WERI-Rb-1 (cell line): ENCODE data around the gene ARID1B.

ENCODE experiments used
- DNase-seq: peaks from one replicate; pipeline ENCODE4 v3.0.0-alpha.2; 2020
- H3K27ac ChIP-seq: fragments of 250-450 bp; sonication (Bioruptor Pico); 2 replicates; pipeline ENCODE4 v1.5.1; 2020; ENCODE audit warnings: mild to moderate bottlenecking, moderate library complexity
- H3K27me3 ChIP-seq: fragments of 250-450 bp; sonication (Bioruptor Pico); 2 replicates; pipeline ENCODE4 v1.5.1; 2021; ENCODE audit warnings: mild to moderate bottlenecking, low read depth, moderate library complexity; ENCODE audit not compliant: insufficient read depth, severe bottlenecking
- H3K36me3 ChIP-seq: fragments of 250-450 bp; sonication (Bioruptor Pico); 2 replicates; pipeline ENCODE4 v1.5.1; 2020; ENCODE audit warnings: mild to moderate bottlenecking, moderate library complexity
- H3K4me3 ChIP-seq: 2 replicates; pipeline ENCODE4 v1.5.1; 2011; ENCODE audit warnings: low read depth, mild to moderate bottlenecking, control low read depth, low read length
- H3K9me3 ChIP-seq: fragments of 250-450 bp; sonication (Bioruptor Pico); 2 replicates; pipeline ENCODE4 v1.5.1; 2021; ENCODE audit warnings: mild to moderate bottlenecking, moderate library complexity; ENCODE audit not compliant: severe bottlenecking
- TF ChIP-seq, protein P1 (sequence below): IDR thresholded peaks from 2 replicates; pipeline ENCODE4 v1.5.1; 2011; ENCODE audit warnings: low read depth, mild to moderate bottlenecking, control low read depth, inconsistent platforms, low read length

ARID1B gene

DNA sequence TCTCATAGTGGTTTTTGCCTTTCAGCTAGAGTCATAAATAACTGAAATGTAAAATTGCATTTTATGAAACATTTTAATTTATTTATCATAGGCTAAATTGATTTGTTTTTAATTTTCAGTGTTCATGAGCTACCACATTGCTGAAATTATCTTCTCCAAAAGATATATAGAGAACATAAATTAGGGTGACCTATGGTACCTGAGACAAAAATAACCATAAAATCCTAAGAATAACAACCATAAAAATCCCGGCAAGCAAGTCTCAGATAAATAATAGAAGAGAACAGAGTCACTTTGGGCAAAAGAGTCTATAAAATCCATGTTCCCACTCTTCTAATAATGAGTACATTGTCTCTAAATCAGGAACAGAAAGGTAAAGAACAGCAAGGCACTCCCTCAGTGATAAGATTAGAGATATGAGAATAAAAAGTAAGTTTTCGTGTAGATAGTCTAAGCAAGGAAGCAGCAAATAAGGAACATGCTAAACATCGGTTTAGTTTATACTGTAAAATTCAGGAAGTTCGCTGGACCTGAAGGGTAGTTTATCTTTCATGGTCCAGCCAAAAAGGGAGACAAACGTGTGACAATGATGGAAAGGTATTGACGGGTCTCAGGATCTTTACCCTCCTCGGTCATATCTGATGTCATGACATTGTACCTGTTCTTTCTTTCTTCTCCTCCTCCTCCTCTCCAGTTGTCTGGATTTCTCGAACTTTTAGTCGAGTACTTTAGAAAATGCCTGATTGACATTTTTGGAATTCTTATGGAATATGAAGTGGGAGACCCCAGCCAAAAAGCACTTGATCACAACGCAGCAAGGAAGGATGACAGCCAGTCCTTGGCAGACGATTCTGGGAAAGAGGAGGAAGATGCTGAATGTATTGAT is 428.5 kb downstream of the ARID1B start:
- H3K4me3 ChIP-seq: no peak overlapping the region
- H3K9me3 ChIP-seq: no peaks in the 10 kb centered on the region
- peaks cover 60% of the 10 kb centered on the region for H3K36me3 ChIP-seq
- DNase-seq: no peak
- H3K27me3 ChIP-seq: no peaks in the 10 kb centered on the region
- H3K27ac ChIP-seq: no peak overlapping the region
- TF ChIP-seq, protein P1, sequence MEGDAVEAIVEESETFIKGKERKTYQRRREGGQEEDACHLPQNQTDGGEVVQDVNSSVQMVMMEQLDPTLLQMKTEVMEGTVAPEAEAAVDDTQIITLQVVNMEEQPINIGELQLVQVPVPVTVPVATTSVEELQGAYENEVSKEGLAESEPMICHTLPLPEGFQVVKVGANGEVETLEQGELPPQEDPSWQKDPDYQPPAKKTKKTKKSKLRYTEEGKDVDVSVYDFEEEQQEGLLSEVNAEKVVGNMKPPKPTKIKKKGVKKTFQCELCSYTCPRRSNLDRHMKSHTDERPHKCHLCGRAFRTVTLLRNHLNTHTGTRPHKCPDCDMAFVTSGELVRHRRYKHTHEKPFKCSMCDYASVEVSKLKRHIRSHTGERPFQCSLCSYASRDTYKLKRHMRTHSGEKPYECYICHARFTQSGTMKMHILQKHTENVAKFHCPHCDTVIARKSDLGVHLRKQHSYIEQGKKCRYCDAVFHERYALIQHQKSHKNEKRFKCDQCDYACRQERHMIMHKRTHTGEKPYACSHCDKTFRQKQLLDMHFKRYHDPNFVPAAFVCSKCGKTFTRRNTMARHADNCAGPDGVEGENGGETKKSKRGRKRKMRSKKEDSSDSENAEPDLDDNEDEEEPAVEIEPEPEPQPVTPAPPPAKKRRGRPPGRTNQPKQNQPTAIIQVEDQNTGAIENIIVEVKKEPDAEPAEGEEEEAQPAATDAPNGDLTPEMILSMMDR: no peak

DNA sequence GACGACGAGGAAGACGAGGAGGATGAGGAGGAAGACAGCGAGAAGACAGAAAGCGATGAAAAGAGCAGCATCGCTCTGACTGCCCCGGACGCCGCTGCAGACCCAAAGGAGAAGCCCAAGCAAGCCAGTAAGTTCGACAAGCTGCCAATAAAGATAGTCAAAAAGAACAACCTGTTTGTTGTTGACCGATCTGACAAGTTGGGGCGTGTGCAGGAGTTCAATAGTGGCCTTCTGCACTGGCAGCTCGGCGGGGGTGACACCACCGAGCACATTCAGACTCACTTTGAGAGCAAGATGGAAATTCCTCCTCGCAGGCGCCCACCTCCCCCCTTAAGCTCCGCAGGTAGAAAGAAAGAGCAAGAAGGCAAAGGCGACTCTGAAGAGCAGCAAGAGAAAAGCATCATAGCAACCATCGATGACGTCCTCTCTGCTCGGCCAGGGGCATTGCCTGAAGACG is 429.2 kb downstream of the ARID1B start:
- TF ChIP-seq, protein P1: no peak

DNA sequence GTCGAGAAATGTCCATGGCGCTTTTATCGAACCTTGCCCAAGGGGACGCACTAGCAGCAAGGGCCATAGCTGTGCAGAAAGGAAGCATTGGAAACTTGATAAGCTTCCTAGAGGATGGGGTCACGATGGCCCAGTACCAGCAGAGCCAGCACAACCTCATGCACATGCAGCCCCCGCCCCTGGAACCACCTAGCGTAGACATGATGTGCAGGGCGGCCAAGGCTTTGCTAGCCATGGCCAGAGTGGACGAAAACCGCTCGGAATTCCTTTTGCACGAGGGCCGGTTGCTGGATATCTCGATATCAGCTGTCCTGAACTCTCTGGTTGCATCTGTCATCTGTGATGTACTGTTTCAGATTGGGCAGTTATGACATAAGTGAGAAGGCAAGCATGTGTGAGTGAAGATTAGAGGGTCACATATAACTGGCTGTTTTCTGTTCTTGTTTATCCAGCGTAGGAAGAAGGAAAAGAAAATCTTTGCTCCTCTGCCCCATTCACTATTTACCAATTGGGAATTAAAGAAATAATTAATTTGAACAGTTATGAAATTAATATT is 430.4 kb downstream of the ARID1B start:
- TF ChIP-seq, protein P1: no peak
- no peaks in the 10 kb centered on the region for H3K27me3 ChIP-seq
- H3K9me3 ChIP-seq: no peaks in the 10 kb centered on the region
- H3K36me3 ChIP-seq: peaks cover 46% of the 10 kb centered on the region
- no peak for DNase-seq
- no peak overlapping the region for H3K4me3 ChIP-seq
- H3K27ac ChIP-seq: no peak overlapping the region

More for the DNA sequence above, 429.2 kb downstream of the ARID1B start:
- H3K36me3 ChIP-seq: peaks cover 53% of the 10 kb centered on the region
- no peaks in the 10 kb centered on the region for H3K9me3 ChIP-seq
- H3K4me3 ChIP-seq: no peak overlapping the region
- no peak for DNase-seq
- H3K27ac ChIP-seq: no peak overlapping the region
- H3K27me3 ChIP-seq: no peaks in the 10 kb centered on the region

DNA sequence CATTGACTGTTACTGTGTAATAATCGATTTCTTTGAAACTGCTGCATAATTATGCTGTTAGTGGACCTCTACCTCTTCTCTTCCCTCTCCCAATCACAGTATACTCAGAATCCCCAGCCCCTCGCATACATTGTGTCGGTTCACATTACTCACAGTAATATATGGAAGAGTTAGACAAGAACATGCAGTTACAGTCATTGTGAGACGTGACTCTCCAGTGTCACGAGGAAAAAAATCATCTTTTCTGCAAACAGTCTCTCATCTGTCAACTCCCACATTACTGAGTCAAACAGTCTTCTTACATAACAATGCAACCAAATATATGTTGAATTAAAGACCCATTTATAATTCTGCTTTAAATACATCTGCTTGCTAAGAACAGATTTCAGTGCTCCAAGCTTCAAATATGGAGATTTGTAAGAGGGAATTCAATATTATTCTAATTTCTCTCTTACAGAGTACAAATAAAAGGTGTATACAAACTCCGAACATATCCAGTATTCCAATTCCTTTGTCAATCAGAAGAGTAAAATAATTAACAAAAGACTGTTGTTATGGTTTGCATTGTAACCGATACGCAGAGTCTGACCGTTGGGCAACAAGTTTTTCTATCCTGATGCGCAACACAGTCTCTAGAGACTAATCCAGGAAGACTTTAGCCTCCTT is 432.8 kb downstream of the ARID1B start:
- peaks cover 30% of the 10 kb centered on the region for H3K36me3 ChIP-seq
- no peaks in the 10 kb centered on the region for H3K9me3 ChIP-seq
- TF ChIP-seq, protein P1: no peak
- H3K4me3 ChIP-seq: no peak overlapping the region
- no peaks in the 10 kb centered on the region for H3K27me3 ChIP-seq
- H3K27ac ChIP-seq: no peak overlapping the region
- DNase-seq: no peak

DNA sequence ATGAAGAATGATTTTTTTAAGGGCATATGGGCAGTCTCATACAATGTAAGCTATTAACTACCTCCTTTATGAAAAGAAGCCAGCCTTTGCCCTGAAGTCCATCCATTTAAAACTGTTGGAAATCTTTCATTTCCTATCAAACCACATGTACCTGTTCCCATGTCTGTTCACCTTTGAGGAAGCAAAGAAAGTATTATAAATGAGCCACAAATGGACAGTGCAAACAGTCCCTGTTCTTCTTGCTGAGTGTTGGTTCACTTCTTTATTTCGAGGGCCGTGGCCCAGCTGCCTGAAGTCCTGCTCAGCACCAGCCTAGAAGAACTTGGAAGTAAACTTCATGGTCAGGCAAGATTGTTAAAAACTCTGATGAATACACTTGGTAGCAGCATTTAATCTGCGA is 433.8 kb downstream of the ARID1B start:
- Histone ChIP-seq H3K27ac (no peak overlapping the region), H3K9me3 (no peaks in the 10 kb centered on the region), H3K27me3 (no peaks in the 10 kb centered on the region), H3K36me3 (peaks cover 21% of the 10 kb centered on the region), H3K4me3 (no peak overlapping the region)
- TF ChIP-seq, protein P1: no peak
- DNase-seq: no peak
